Measurements from ENCODE around the gene ROR2. TPM values are rescaled to one million over a fixed set of nuclear protein-coding genes. Genes with fewer than 3 reads are reported as not detected.

The ROR2 gene
- total and polyA plus RNA-seq, 2 experiments from 2014 or later: 8.1 to 18.8 TPM

DNA sequence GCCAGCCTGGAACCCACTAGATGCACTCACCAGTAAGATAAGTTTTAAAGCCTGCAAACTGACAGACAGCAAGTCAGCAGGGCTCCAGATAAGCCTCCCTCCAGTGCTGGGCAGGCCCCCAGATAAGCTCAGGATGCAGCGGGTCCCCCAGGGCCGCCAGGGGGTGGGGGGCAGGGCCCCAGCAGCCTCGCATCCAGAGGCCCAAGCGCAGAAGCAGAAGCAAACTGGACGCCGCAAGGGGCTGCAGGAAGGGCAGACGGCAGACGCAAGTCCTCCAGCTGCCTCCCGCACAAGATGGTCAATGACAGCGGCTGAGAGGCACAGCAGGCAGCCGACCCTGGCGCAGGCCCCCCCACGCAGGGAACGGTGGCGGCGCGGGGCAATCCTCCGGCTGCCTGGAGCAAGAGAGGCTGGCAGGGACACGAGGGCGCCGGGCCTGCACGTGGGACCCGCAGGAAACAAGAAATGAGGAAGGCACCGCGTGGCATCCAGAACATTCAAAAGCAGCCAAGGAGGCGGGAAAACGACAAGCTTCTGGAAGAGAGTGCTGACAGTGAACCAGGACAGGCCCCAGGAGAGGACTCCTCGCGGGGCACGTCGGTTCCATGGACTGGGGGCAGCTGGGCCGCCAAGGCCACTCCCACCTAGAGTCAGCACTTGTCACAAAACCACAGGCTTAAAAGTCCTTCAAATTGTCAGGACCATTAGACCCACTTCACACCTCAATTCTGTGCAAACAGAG lies 49.8 kb downstream of the ROR2 start (continued):
- TF ChIP-seq ZNF114 (CRISPR knock-in tag; IDR thresholded peaks at IDR 0.05): no peak

DNA sequence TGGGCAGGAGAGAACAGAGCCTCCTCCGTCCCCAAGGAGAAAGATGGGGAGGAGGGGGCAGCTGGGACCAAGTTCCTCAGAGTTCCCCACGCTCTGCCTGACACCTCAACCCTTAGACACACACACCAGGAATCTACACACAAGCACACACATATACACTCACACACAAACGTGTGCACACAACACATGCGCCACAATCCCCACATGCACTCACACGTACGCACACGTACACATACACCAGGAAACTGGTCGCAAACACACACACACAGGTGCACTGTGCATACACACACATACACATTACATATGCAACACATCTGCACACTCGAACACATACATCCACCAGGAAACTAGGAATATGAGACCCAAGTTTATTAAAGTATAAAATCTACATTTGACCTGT lies 50.4 kb downstream of the ROR2 start:
- Mint-ChIP-seq H3K27me3 (ENCODE audit: insufficient read depth, low read depth, poor library complexity) (peaks cover 11% of the 10 kb centered on the region), H3K9me3 (no peaks in the 10 kb centered on the region; the same call in 2 of the 3 replicates), H3K27ac (no peak overlapping the region), H3K4me1 (peaks cover 56% of the 10 kb centered on the region), H3K4me3 (no peak overlapping the region), H3K36me3 (ENCODE audit: low read depth) (no peaks in the 10 kb centered on the region)
- Histone ChIP-seq H3K36me3 (ENCODE audit: insufficient read depth) (no peaks in the 10 kb centered on the region), H3K4me3 (no peak overlapping the region), H2AFZ (no peak overlapping the region), H3K79me2 (replicated peaks; ENCODE audit: insufficient read depth) (peaks cover 6% of the 10 kb centered on the region), H3F3A (replicated peaks; ENCODE audit: low read depth) (no peaks in the 10 kb centered on the region; the same call in 1 of the 2 replicates), H3K4me1 (ENCODE audit: insufficient read depth) (peaks cover 49% of the 10 kb centered on the region), H4K20me1 (replicated peaks; ENCODE audit: insufficient read depth) (0 out of 2 replicates have a peak, but pooled peaks cover 3% of the 10 kb centered on the region), H3K27ac (ENCODE audit: low read depth) (no peak overlapping the region), H3K27me3 (ENCODE audit: insufficient read depth) (no peaks in the 10 kb centered on the region), H3K9me2 (ENCODE audit: insufficient read depth) (no peaks in the 10 kb centered on the region), H3K4me2 (no peak overlapping the region; the same call in 1 of the 2 replicates)
- ATAC-seq: no peak
- TF ChIP-seq ZNF114 (CRISPR knock-in tag; IDR thresholded peaks at IDR 0.05): no peak
- no peak for TF ChIP-seq EZH2 (IDR thresholded peaks at IDR 0.05; ENCODE audit: low read depth, unreplicated experiment)
- no peak for TF ChIP-seq NANOG (IDR thresholded peaks at IDR 0.05; ENCODE audit: borderline replicate concordance)
- TF ChIP-seq, protein P1, sequence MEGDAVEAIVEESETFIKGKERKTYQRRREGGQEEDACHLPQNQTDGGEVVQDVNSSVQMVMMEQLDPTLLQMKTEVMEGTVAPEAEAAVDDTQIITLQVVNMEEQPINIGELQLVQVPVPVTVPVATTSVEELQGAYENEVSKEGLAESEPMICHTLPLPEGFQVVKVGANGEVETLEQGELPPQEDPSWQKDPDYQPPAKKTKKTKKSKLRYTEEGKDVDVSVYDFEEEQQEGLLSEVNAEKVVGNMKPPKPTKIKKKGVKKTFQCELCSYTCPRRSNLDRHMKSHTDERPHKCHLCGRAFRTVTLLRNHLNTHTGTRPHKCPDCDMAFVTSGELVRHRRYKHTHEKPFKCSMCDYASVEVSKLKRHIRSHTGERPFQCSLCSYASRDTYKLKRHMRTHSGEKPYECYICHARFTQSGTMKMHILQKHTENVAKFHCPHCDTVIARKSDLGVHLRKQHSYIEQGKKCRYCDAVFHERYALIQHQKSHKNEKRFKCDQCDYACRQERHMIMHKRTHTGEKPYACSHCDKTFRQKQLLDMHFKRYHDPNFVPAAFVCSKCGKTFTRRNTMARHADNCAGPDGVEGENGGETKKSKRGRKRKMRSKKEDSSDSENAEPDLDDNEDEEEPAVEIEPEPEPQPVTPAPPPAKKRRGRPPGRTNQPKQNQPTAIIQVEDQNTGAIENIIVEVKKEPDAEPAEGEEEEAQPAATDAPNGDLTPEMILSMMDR (conservative IDR thresholded peaks at IDR 0.05; ENCODE audit: low read depth in 2 of 2): no peak
- TF ChIP-seq JUNB (IDR thresholded peaks at IDR 0.05; ENCODE audit: unreplicated experiment): no peak
- no peak for TF ChIP-seq CREB1 (CRISPR knock-in tag; IDR thresholded peaks at IDR 0.05; ENCODE audit: low read depth)
- TF ChIP-seq ZNF331 (CRISPR knock-in tag; IDR thresholded peaks at IDR 0.05; ENCODE audit: low read depth): no peak
- no peak for TF ChIP-seq STAT1 (IDR thresholded peaks at IDR 0.05; ENCODE audit: unreplicated experiment)
- TF ChIP-seq, protein P2, sequence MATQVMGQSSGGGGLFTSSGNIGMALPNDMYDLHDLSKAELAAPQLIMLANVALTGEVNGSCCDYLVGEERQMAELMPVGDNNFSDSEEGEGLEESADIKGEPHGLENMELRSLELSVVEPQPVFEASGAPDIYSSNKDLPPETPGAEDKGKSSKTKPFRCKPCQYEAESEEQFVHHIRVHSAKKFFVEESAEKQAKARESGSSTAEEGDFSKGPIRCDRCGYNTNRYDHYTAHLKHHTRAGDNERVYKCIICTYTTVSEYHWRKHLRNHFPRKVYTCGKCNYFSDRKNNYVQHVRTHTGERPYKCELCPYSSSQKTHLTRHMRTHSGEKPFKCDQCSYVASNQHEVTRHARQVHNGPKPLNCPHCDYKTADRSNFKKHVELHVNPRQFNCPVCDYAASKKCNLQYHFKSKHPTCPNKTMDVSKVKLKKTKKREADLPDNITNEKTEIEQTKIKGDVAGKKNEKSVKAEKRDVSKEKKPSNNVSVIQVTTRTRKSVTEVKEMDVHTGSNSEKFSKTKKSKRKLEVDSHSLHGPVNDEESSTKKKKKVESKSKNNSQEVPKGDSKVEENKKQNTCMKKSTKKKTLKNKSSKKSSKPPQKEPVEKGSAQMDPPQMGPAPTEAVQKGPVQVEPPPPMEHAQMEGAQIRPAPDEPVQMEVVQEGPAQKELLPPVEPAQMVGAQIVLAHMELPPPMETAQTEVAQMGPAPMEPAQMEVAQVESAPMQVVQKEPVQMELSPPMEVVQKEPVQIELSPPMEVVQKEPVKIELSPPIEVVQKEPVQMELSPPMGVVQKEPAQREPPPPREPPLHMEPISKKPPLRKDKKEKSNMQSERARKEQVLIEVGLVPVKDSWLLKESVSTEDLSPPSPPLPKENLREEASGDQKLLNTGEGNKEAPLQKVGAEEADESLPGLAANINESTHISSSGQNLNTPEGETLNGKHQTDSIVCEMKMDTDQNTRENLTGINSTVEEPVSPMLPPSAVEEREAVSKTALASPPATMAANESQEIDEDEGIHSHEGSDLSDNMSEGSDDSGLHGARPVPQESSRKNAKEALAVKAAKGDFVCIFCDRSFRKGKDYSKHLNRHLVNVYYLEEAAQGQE (IDR thresholded peaks at IDR 0.05; ENCODE audit: unreplicated experiment): no peak
- TF ChIP-seq EZH2phosphoT487 (IDR thresholded peaks at IDR 0.05; ENCODE audit: unreplicated experiment): no peak
- TF ChIP-seq POLR2AphosphoS5 (IDR thresholded peaks at IDR 0.05; ENCODE audit: low read depth): no peak
- TF ChIP-seq, protein P3, sequence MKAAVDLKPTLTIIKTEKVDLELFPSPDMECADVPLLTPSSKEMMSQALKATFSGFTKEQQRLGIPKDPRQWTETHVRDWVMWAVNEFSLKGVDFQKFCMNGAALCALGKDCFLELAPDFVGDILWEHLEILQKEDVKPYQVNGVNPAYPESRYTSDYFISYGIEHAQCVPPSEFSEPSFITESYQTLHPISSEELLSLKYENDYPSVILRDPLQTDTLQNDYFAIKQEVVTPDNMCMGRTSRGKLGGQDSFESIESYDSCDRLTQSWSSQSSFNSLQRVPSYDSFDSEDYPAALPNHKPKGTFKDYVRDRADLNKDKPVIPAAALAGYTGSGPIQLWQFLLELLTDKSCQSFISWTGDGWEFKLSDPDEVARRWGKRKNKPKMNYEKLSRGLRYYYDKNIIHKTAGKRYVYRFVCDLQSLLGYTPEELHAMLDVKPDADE (IDR thresholded peaks at IDR 0.05): no peak
- DNase-seq (ENCODE audit: low spot score): no peak

Measured in GM23338 (cell line).